Measurements from ENCODE around the gene PIEZO2.

GRCh38 chr18:10770264-10770663 lies 379.1 kb downstream of the PIEZO2 start:
- no peak for TF ChIP-seq SUZ12 (IDR thresholded peaks at IDR 0.05; ENCODE audit: extremely low read depth, insufficient read depth, insufficient read length)
- TF ChIP-seq ZNF274 (IDR thresholded peaks at IDR 0.05; ENCODE audit: low read depth, low read length) = no peak

All from NT2/D1 (cell line).